SK-N-SH treated with all-trans-retinoic acid at 6 μM for 48 hours (cell line): ENCODE measurements around the gene LRCOL1.

Source experiments
- TCF4 ChIP-seq: fragments of 250-450 bp; sonication (Bioruptor Pico); IDR thresholded peaks from 2 replicates; pipeline ENCODE4 v1.8.0; 2021; ENCODE audit warnings: mild to moderate bottlenecking, moderate library complexity, borderline replicate concordance
- TF ChIP-seq, protein P1 (sequence below): fragments of 250-450 bp; sonication (Bioruptor Pico); IDR thresholded peaks from 2 replicates; pipeline ENCODE4 v1.8.0; 2020; ENCODE audit warnings: mild to moderate bottlenecking, moderate library complexity, borderline replicate concordance
- TF ChIP-seq, protein P2 (sequence below): fragments of 250-450 bp; sonication (Bioruptor Pico); IDR thresholded peaks from 2 replicates; pipeline ENCODE4 v1.5.1; 2021; ENCODE audit warnings: mild to moderate bottlenecking, moderate library complexity

DNA sequence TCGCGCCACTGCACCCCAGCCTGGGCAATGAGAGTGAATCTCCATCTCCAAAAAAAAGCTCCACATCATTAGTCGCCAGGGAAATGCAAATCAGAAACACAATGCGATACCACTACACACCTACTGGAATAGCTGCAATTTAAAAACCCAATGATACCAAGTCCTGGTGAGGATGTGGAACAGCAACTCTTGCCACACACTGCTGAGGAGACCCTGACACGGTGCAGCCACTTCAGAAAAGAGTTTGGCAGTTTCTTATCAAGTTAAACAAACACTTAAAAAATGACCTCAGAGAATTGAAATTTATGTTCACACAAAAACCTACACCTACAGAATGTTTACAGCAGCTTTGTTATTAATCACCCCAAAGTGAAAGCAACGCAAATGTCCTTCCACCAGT is 20.3 kb upstream of the LRCOL1 start:
- no peak for TF ChIP-seq TCF4 (CRISPR knock-in tag)
- TF ChIP-seq, protein P1, sequence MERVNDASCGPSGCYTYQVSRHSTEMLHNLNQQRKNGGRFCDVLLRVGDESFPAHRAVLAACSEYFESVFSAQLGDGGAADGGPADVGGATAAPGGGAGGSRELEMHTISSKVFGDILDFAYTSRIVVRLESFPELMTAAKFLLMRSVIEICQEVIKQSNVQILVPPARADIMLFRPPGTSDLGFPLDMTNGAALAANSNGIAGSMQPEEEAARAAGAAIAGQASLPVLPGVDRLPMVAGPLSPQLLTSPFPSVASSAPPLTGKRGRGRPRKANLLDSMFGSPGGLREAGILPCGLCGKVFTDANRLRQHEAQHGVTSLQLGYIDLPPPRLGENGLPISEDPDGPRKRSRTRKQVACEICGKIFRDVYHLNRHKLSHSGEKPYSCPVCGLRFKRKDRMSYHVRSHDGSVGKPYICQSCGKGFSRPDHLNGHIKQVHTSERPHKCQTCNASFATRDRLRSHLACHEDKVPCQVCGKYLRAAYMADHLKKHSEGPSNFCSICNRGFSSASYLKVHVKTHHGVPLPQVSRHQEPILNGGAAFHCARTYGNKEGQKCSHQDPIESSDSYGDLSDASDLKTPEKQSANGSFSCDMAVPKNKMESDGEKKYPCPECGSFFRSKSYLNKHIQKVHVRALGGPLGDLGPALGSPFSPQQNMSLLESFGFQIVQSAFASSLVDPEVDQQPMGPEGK: no peak
- TF ChIP-seq, protein P2, sequence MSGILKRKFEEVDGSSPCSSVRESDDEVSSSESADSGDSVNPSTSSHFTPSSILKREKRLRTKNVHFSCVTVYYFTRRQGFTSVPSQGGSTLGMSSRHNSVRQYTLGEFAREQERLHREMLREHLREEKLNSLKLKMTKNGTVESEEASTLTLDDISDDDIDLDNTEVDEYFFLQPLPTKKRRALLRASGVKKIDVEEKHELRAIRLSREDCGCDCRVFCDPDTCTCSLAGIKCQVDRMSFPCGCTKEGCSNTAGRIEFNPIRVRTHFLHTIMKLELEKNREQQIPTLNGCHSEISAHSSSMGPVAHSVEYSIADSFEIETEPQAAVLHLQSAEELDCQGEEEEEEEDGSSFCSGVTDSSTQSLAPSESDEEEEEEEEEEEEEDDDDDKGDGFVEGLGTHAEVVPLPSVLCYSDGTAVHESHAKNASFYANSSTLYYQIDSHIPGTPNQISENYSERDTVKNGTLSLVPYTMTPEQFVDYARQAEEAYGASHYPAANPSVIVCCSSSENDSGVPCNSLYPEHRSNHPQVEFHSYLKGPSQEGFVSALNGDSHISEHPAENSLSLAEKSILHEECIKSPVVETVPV (CRISPR knock-in tag): no peak
